Tibial artery (tissue), 4 donors: ENCODE results near the gene SPTBN4.

Experiments used
- DNase-seq, 2 donors: peaks; one replicate each; pipeline ENCODE4 v3.0.0-alpha.2; 2019
- H3K27ac ChIP-seq, 2 donors: fragments of 200-600 bp; sonication (generic) in 1 of 2; 1 replicate in 1 of 2; 2 replicates in 1 of 2; pipeline ENCODE4 v1.5.1; 2018 to 2019; ENCODE audit warnings: mild to moderate bottlenecking in 1 of 2
- H3K27me3 ChIP-seq, 2 donors: fragments of 200-600 bp; sonication (generic) in 1 of 2; one replicate each; pipeline versions ENCODE4 v1.5.1 to v1.6.0; 2016 to 2019
- H3K36me3 ChIP-seq, 3 donors: fragments of 200-600 bp; sonication (generic) in 2 of 3; one replicate each; pipeline ENCODE4 v1.5.1; 2016 to 2019; ENCODE audit warnings: mild to moderate bottlenecking in 2 of 3
- H3K4me1 ChIP-seq, 4 donors: fragments of 200-600 bp; sonication (generic) in 2 of 4; 1 replicate in 3 of 4; 2 replicates in 1 of 4; pipeline ENCODE4 v1.5.1; 2016 to 2019
- H3K4me3 ChIP-seq, 2 donors: fragments of 200-600 bp; sonication (generic) in 1 of 2; 1 replicate in 1 of 2; 2 replicates in 1 of 2; pipeline ENCODE4 v1.5.1; 2018 to 2019; ENCODE audit warnings: mild to moderate bottlenecking in 2 of 2
- H3K9me3 ChIP-seq, 3 donors: fragments of 200-600 bp; sonication (generic) in 1 of 3; one replicate each; pipeline ENCODE4 v1.5.1; 2016 to 2019
- CTCF ChIP-seq, 2 experiments: fragments of 200-600 bp in 1 of 2; fragments of 450-650 bp in 1 of 2; IDR thresholded peaks; one replicate each; pipeline ENCODE4 v1.5.1; 2017 to 2019; ENCODE audit warnings: antibody characterized with exemption in 2 of 2, mild to moderate bottlenecking in 1 of 2, moderate library complexity in 1 of 2
- intact Hi-C: fragments of 100-400 bp; cut with DNase I; formaldehyde crosslinking; loops from one replicate; pipeline ENCODE4 v1.15.0; 2023; ENCODE audit warnings: low total_unique reads

The SPTBN4 gene

GRCh38 chr19:40420451-40420765 is 46.4 kb upstream of the SPTBN4 start:
- H3K27ac ChIP-seq, result peak overlapping the region; percentile 94 to 98
- peaks cover 0 to 39% (median 34%) of the 10 kb centered on the region in 4 donors for H3K4me1 ChIP-seq
- no peaks in the 10 kb centered on the region for H3K9me3 ChIP-seq
- DNase-seq, result no peak
- intact Hi-C loops, result no loop called here
- no peak for TF ChIP-seq CTCF (IDR thresholded peaks at IDR 0.05)
- H3K4me3 ChIP-seq, result peak overlapping the region; percentile 54 to 60
- H3K36me3 ChIP-seq, result peaks cover 10 to 13% (median 11%) of the 10 kb centered on the region in 3 donors
- H3K27me3 ChIP-seq, result no peaks in the 10 kb centered on the region

- H3K4me3 ChIP-seq, result peak overlapping the region; percentile 54 to 60
- H3K36me3 ChIP-seq, result peaks cover 10 to 13% (median 11%) of the 10 kb centered on the region in 3 donors
- peaks cover 0 to 3% of the 10 kb centered on the region in 2 donors for H3K27me3 ChIP-seq
- TF ChIP-seq CTCF (IDR thresholded peaks at IDR 0.05), result peak; percentile 88 to 90
- peak overlapping the region; percentile 94 to 98 for H3K27ac ChIP-seq
- no peaks in the 10 kb centered on the region for H3K9me3 ChIP-seq
- peaks cover 0 to 39% (median 34%) of the 10 kb centered on the region in 4 donors for H3K4me1 ChIP-seq
- DNase-seq, result peak; percentile 92 to 98
- intact Hi-C loops, result no loop called here
These were observed 45.7 kb upstream of the SPTBN4 start for GRCh38 chr19:40420766-40421765.

- DNase-seq, result no peak
- Histone ChIP-seq H3K27me3 (peaks cover 0 to 3% of the 10 kb centered on the region in 2 donors), H3K4me3 (peak overlapping the region; percentile 54 to 60), H3K9me3 (no peaks in the 10 kb centered on the region), H3K4me1 (peaks cover 0 to 44% (median 36%) of the 10 kb centered on the region in 4 donors), H3K36me3 (peaks cover 10 to 13% (median 11%) of the 10 kb centered on the region in 3 donors), H3K27ac (peak overlapping the region; percentile 94 to 98)
- no peak for TF ChIP-seq CTCF (IDR thresholded peaks at IDR 0.05)
- intact Hi-C loops, result no loop called here
These were observed 44.6 kb upstream of the SPTBN4 start for GRCh38 chr19:40421993-40422747.

- Histone ChIP-seq H3K4me3 (peak overlapping the region in 1 of 2 donors; percentile 79), H3K36me3 (peaks cover 10 to 13% (median 11%) of the 10 kb centered on the region in 3 donors), H3K27ac (peak overlapping the region; percentile 94 to 98), H3K9me3 (no peaks in the 10 kb centered on the region), H3K4me1 (peaks cover 0 to 44% (median 36%) of the 10 kb centered on the region in 4 donors), H3K27me3 (peaks cover 0 to 3% of the 10 kb centered on the region in 2 donors)
- DNase-seq, result no peak
- intact Hi-C loops, result no loop called here
- no peak for TF ChIP-seq CTCF (IDR thresholded peaks at IDR 0.05)
These were observed 43.8 kb upstream of the SPTBN4 start for GRCh38 chr19:40422748-40423566.

- H3K4me1 ChIP-seq, result peaks cover 0 to 44% (median 36%) of the 10 kb centered on the region in 4 donors
- no peak for DNase-seq
- intact Hi-C loops, result no loop called here
- H3K27ac ChIP-seq, result peak overlapping the region; percentile 94 to 98
- peaks cover 0 to 3% of the 10 kb centered on the region in 2 donors for H3K27me3 ChIP-seq
- H3K9me3 ChIP-seq, result no peaks in the 10 kb centered on the region
- peaks cover 10 to 13% (median 11%) of the 10 kb centered on the region in 3 donors for H3K36me3 ChIP-seq
- peak overlapping the region; percentile 67 to 79 for H3K4me3 ChIP-seq
- no peak for TF ChIP-seq CTCF (IDR thresholded peaks at IDR 0.05)
These were observed 42.9 kb upstream of the SPTBN4 start for GRCh38 chr19:40423938-40424337.
